Measurements from ENCODE around the gene CCL17.
"Not testable (repeated sequence)": the region's sequence is repeated elsewhere in the genome, so short reads cannot be mapped to it uniquely, and the experiment has no call there.

CCL17 gene

GRCh38 chr16:57430955-57431354 is 26.4 kb downstream of the CCL17 start:
- no peaks in the 10 kb centered on the region for H3K4me1 ChIP-seq (ENCODE audit: control insufficient read depth, insufficient read depth, low read length)
- peaks cover 24% of the 10 kb centered on the region for H3K36me3 ChIP-seq (ENCODE audit: control insufficient read depth, insufficient read depth, low read length)
- H3K9me3 ChIP-seq (ENCODE audit: control insufficient read depth, low read length) = no peaks in the 10 kb centered on the region
- no peaks in the 10 kb centered on the region for H3K27me3 ChIP-seq (ENCODE audit: control insufficient read depth, insufficient read depth, low read length)
- H3K4me3 ChIP-seq (ENCODE audit: low read length) = no peak overlapping the region
- H3K9ac ChIP-seq (ENCODE audit: low read length) = no peak overlapping the region

DNA sequence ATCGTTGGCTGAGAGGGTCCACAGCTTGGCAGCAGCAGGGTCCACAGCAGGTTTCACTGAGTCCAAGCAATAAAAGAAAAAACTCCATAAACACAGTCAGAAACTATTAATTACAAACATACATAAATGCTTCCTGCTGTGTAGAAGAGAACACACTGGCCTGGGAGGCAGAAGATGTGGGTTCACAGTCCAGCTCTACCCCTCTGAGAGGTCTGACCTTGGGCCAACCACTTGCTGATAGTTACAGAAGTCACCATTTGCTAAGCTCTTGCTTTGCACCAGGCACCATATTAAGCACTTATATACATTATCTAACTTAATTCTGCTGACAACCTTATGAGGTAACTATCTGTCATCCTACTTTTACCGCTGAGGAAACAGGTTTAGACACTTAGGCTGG is 27.9 kb downstream of the CCL17 start:
- Histone ChIP-seq H3K9me3 (ENCODE audit: control insufficient read depth, low read length) (no peaks in the 10 kb centered on the region), H3K9ac (ENCODE audit: low read length) (no peak overlapping the region), H3K27me3 (ENCODE audit: control insufficient read depth, insufficient read depth, low read length) (no peaks in the 10 kb centered on the region), H3K4me3 (ENCODE audit: low read length) (no peak overlapping the region), H3K36me3 (ENCODE audit: control insufficient read depth, insufficient read depth, low read length) (peaks cover 24% of the 10 kb centered on the region), H3K4me1 (ENCODE audit: control insufficient read depth, insufficient read depth, low read length) (no peaks in the 10 kb centered on the region)

GRCh38 chr16:57432989-57433388 is 28.4 kb downstream of the CCL17 start:
- no peak overlapping the region for H3K4me3 ChIP-seq (ENCODE audit: low read length)
- H3K9ac ChIP-seq (ENCODE audit: low read length) = no peak overlapping the region
- no peaks in the 10 kb centered on the region for H3K9me3 ChIP-seq (ENCODE audit: control insufficient read depth, low read length)
- peaks cover 24% of the 10 kb centered on the region for H3K36me3 ChIP-seq (ENCODE audit: control insufficient read depth, insufficient read depth, low read length)
- H3K4me1 ChIP-seq (ENCODE audit: control insufficient read depth, insufficient read depth, low read length) = no peaks in the 10 kb centered on the region
- no peaks in the 10 kb centered on the region for H3K27me3 ChIP-seq (ENCODE audit: control insufficient read depth, insufficient read depth, low read length)

DNA sequence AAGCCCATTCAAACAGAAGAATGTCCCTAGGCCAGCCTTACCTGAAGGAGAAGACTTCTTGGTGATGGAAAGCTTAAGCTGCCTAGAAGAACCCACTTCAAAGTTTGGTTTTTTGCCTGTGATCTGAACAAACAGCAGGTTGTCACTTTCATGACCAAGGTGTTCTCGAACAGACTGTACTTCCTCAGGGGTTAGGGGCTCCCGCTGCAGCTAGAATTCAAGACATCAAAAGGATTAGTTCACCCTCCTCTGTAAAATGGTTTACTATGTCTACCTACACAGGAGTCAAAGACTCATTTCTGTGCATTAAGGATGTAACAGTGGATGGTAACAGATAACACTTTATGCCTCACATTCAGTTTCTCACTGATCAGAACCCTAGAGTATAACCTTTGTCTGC is 29.4 kb downstream of the CCL17 start:
- Histone ChIP-seq H3K36me3 (ENCODE audit: control insufficient read depth, insufficient read depth, low read length) (peaks cover 24% of the 10 kb centered on the region), H3K4me1 (ENCODE audit: control insufficient read depth, insufficient read depth, low read length) (no peaks in the 10 kb centered on the region), H3K4me3 (ENCODE audit: low read length) (no peak overlapping the region), H3K9ac (ENCODE audit: low read length) (no peak overlapping the region), H3K27me3 (ENCODE audit: control insufficient read depth, insufficient read depth, low read length) (no peaks in the 10 kb centered on the region), H3K9me3 (ENCODE audit: control insufficient read depth, low read length) (no peaks in the 10 kb centered on the region)

DNA sequence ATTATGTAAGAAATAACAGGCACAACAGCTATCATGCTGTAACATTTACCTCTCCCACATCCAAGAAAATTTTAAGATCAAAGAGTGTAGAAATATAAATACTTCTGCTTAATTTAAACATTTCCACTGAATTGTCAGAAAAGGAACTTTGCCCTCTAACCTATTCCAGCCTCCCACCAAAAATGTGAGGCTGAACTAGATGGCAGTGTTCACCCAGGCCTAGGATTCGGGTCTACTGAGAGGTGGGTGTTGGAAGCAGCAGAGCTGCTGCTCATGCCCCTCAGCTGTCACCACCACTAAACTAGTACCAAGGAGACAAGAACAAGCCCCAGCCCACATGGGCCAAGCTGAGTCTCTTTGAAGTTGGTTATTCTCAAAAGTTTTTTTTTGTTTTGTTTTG is 31.3 kb downstream of the CCL17 start:
- H3K9ac ChIP-seq (ENCODE audit: low read length) = no peak overlapping the region
- H3K9me3 ChIP-seq (ENCODE audit: control insufficient read depth, low read length) = no peaks in the 10 kb centered on the region
- H3K36me3 ChIP-seq (ENCODE audit: control insufficient read depth, insufficient read depth, low read length) = peaks cover 14% of the 10 kb centered on the region
- H3K4me3 ChIP-seq (ENCODE audit: low read length) = no peak overlapping the region
- no peaks in the 10 kb centered on the region for H3K4me1 ChIP-seq (ENCODE audit: control insufficient read depth, insufficient read depth, low read length)
- H3K27me3 ChIP-seq (ENCODE audit: control insufficient read depth, insufficient read depth, low read length) = no peaks in the 10 kb centered on the region

- H3K9me3 ChIP-seq (ENCODE audit: control insufficient read depth, low read length); H3K27me3 ChIP-seq (ENCODE audit: control insufficient read depth, insufficient read depth, low read length); H3K4me3 ChIP-seq (ENCODE audit: low read length); H3K36me3 ChIP-seq (ENCODE audit: control insufficient read depth, insufficient read depth, low read length); H3K4me1 ChIP-seq (ENCODE audit: control insufficient read depth, insufficient read depth, low read length); H3K9ac ChIP-seq (ENCODE audit: low read length): not testable (repeated sequence)
Measured at GRCh38 chr16:57439947-57440346, 35.4 kb downstream of the CCL17 start.

GRCh38 chr16:57440551-57440950 is 36.0 kb downstream of the CCL17 start:
- not testable (repeated sequence) for H3K4me1 ChIP-seq (ENCODE audit: control insufficient read depth, insufficient read depth, low read length); H3K4me3 ChIP-seq (ENCODE audit: low read length); H3K9ac ChIP-seq (ENCODE audit: low read length); H3K9me3 ChIP-seq (ENCODE audit: control insufficient read depth, low read length); H3K36me3 ChIP-seq (ENCODE audit: control insufficient read depth, insufficient read depth, low read length); H3K27me3 ChIP-seq (ENCODE audit: control insufficient read depth, insufficient read depth, low read length)

GRCh38 chr16:57444711-57445110 is 40.1 kb downstream of the CCL17 start:
- no peak overlapping the region for H3K4me3 ChIP-seq (ENCODE audit: low read length)
- no peaks in the 10 kb centered on the region for H3K9me3 ChIP-seq (ENCODE audit: control insufficient read depth, low read length)
- H3K27me3 ChIP-seq (ENCODE audit: control insufficient read depth, insufficient read depth, low read length) = no peaks in the 10 kb centered on the region
- H3K9ac ChIP-seq (ENCODE audit: low read length) = no peak overlapping the region
- no peaks in the 10 kb centered on the region for H3K36me3 ChIP-seq (ENCODE audit: control insufficient read depth, insufficient read depth, low read length)
- H3K4me1 ChIP-seq (ENCODE audit: control insufficient read depth, insufficient read depth, low read length) = peaks cover 11% of the 10 kb centered on the region

GRCh38 chr16:57445510-57445909 is 40.9 kb downstream of the CCL17 start:
- H3K9ac ChIP-seq (ENCODE audit: low read length) = no peak overlapping the region
- no peaks in the 10 kb centered on the region for H3K36me3 ChIP-seq (ENCODE audit: control insufficient read depth, insufficient read depth, low read length)
- peaks cover 11% of the 10 kb centered on the region for H3K4me1 ChIP-seq (ENCODE audit: control insufficient read depth, insufficient read depth, low read length)
- no peaks in the 10 kb centered on the region for H3K9me3 ChIP-seq (ENCODE audit: control insufficient read depth, low read length)
- no peaks in the 10 kb centered on the region for H3K27me3 ChIP-seq (ENCODE audit: control insufficient read depth, insufficient read depth, low read length)
- no peak overlapping the region for H3K4me3 ChIP-seq (ENCODE audit: low read length)

DNA sequence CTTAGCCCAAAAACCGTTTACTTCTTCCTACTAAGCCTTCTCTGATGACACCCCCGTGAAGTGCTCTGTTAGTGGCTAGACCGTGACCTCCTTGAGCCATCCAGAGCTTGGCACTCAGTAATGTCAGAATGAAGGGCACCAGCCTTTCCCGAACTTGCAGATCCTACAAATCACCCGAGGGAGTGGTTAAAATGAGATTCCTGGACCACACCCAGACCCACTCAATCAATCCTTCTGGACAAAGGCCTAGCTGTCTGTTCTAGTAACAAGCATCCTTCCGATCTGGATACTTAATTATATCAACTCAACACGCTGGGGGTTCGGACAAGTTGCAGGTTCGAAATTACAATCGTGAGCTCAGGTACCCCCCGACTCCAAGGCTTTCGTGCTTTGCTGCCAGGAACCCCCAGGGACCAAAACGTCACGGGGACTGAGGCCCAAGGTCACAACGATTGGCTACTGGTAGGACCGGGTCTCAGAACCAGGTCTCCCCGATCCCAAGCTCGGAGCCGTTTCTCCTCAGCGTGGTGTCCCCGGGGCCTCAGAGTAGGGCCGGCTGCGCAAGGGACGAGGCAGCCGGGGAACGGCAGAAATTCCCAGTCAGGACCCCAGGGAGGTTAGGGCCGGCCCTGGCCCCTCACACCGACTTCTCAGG is 42.1 kb downstream of the CCL17 start:
- no peaks in the 10 kb centered on the region for H3K27me3 ChIP-seq (ENCODE audit: control insufficient read depth, insufficient read depth, low read length)
- H3K9ac ChIP-seq (ENCODE audit: low read length) = peak overlapping the region; percentile 94
- peak overlapping the region; percentile 65 for H3K4me3 ChIP-seq (ENCODE audit: low read length)
- H3K4me1 ChIP-seq (ENCODE audit: control insufficient read depth, insufficient read depth, low read length) = peaks cover 11% of the 10 kb centered on the region
- H3K36me3 ChIP-seq (ENCODE audit: control insufficient read depth, insufficient read depth, low read length) = no peaks in the 10 kb centered on the region
- H3K9me3 ChIP-seq (ENCODE audit: control insufficient read depth, low read length) = no peaks in the 10 kb centered on the region

- Histone ChIP-seq H3K36me3 (ENCODE audit: control insufficient read depth, insufficient read depth, low read length) (no peaks in the 10 kb centered on the region), H3K4me3 (ENCODE audit: low read length) (peak within 1 kb of the TSS; percentile 65), H3K27me3 (ENCODE audit: control insufficient read depth, insufficient read depth, low read length) (no peaks in the 10 kb centered on the region), H3K4me1 (ENCODE audit: control insufficient read depth, insufficient read depth, low read length) (peaks cover 11% of the 10 kb centered on the region), H3K9ac (ENCODE audit: low read length) (peak within 1 kb of the TSS; percentile 94), H3K9me3 (ENCODE audit: control insufficient read depth, low read length) (no peaks in the 10 kb centered on the region)
Measured at GRCh38 chr16:57447186-57447962, 42.8 kb downstream of the CCL17 start, which contains the start of the genes CIAPIN1 and COQ9. TSS of gene CIAPIN1 (minus strand) at chr16:57447385. CDS start at chr16:57440928, 6,457 bp downstream. TSS of gene COQ9 (plus strand) at chr16:57447479. CDS start at chr16:57447506, 27 bp downstream.

DNA sequence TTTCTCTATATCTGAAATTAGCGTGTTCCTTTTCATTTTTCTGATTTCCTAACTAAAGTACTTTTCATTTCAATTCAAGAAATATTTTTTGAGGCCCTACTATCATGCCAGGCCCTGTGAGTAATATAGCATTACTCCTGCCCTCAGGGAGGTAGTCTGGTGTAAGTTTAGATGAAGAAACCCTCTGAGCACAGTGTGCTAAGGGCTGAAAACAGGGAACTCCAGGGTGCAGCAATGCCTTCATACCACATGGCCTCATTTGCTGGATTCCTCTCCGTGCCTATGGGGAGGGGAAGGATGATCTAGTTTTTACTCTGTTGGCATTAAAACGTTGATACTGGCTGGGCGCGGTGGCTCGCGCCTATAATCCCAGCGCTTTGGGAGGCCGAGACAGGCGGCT is 47.5 kb downstream of the CCL17 start:
- Histone ChIP-seq H3K9me3 (ENCODE audit: control insufficient read depth, low read length) (no peaks in the 10 kb centered on the region), H3K36me3 (ENCODE audit: control insufficient read depth, insufficient read depth, low read length) (peaks cover 9% of the 10 kb centered on the region), H3K9ac (ENCODE audit: low read length) (no peak overlapping the region)

More for the DNA sequence above, 47.5 kb downstream of the CCL17 start:
- no peak overlapping the region for H3K4me3 ChIP-seq (ENCODE audit: low read length)
- H3K4me1 ChIP-seq (ENCODE audit: control insufficient read depth, insufficient read depth, low read length) = peaks cover 5% of the 10 kb centered on the region
- no peaks in the 10 kb centered on the region for H3K27me3 ChIP-seq (ENCODE audit: control insufficient read depth, insufficient read depth, low read length)

All from mucosa of stomach (tissue), 1 donor.